ENCODE measurements around the gene MEGF11. TPM values are rescaled to one million over a fixed set of nuclear protein-coding genes. Genes with fewer than 3 reads are reported as not detected.
A peak's percentile ranks its signal among the peaks of the same experiment; 100 is the strongest.

The MEGF11 gene
- total RNA-seq, 1 donor from 2014 or later: not detected

- TF ChIP-seq, protein P1, sequence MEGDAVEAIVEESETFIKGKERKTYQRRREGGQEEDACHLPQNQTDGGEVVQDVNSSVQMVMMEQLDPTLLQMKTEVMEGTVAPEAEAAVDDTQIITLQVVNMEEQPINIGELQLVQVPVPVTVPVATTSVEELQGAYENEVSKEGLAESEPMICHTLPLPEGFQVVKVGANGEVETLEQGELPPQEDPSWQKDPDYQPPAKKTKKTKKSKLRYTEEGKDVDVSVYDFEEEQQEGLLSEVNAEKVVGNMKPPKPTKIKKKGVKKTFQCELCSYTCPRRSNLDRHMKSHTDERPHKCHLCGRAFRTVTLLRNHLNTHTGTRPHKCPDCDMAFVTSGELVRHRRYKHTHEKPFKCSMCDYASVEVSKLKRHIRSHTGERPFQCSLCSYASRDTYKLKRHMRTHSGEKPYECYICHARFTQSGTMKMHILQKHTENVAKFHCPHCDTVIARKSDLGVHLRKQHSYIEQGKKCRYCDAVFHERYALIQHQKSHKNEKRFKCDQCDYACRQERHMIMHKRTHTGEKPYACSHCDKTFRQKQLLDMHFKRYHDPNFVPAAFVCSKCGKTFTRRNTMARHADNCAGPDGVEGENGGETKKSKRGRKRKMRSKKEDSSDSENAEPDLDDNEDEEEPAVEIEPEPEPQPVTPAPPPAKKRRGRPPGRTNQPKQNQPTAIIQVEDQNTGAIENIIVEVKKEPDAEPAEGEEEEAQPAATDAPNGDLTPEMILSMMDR (IDR thresholded peaks at IDR 0.05): no peak
- Mint-ChIP-seq H3K27me3 (ENCODE audit: low read depth) (no peaks in the 10 kb centered on the region), H3K36me3 (ENCODE audit: low read depth) (no peaks in the 10 kb centered on the region), H3K4me3 (ENCODE audit: unreplicated experiment) (no peak overlapping the region), H3K27ac (ENCODE audit: unreplicated experiment) (no peak overlapping the region), H3K9me3 (ENCODE audit: low read depth) (no peaks in the 10 kb centered on the region), H3K4me1 (ENCODE audit: low read depth) (peaks cover 21% of the 10 kb centered on the region)
- DNase-seq (ENCODE audit: low spot score): no peak
These were observed 37.0 kb upstream of the MEGF11 start for GRCh38 chr15:66290518-66290917.

DNA sequence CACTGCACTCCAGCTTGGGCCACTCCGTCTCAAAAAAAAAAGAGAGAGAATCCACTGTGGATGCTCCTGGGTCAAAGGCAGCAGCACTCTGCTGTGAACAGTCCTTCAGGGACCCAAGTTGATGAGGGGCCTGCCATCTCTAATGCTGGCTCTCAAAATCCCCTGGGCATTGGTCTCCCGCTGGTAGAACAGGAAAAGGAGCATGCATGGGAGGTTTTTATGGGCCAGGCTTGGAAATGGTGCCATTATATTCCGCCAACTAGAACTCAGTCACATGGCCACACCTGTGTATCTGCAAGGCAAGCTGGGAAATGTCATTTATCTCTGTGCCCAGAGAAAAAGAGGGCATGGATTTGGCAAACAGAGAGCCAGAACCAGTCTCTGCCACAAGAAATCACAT is 36.5 kb upstream of the MEGF11 start:
- H3K27me3 Mint-ChIP-seq (ENCODE audit: low read depth): no peaks in the 10 kb centered on the region
- TF ChIP-seq, protein P1 (IDR thresholded peaks at IDR 0.05): no peak
- no peak overlapping the region for H3K4me3 Mint-ChIP-seq (ENCODE audit: unreplicated experiment)
- H3K4me1 Mint-ChIP-seq (ENCODE audit: low read depth): peaks cover 17% of the 10 kb centered on the region
- no peaks in the 10 kb centered on the region for H3K9me3 Mint-ChIP-seq (ENCODE audit: low read depth)
- DNase-seq (ENCODE audit: low spot score): no peak
- H3K36me3 Mint-ChIP-seq (ENCODE audit: low read depth): no peaks in the 10 kb centered on the region
- H3K27ac Mint-ChIP-seq (ENCODE audit: unreplicated experiment): no peak overlapping the region

DNA sequence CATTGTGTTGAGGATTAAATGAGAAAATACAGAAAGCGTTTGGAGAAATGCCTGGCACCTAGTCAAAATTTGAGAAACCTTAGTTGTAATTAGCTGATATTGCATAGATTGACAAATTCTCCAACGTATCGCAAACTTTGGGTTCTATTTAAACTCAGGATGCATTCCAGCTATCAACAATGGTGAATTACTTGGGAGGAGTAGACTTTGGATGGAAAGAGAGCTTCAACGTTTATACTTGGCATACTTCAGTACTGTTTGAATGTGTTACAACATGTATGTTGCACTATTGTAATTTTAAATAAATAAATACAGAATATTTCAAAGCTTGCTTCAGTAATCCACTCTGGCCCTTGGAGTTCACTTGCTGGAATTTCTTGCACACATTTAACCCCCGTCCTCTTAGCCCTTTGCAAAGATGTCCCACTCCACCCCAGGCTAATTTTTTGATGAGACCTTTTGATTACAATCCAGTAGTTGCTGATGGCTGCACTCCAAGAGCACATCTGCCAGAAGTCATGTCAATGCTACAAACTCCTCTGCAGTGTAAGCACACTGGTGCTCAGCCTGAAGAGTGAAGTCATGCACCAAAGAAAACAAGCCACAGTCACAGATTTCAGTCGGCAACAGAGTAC is 35.1 kb upstream of the MEGF11 start:
- DNase-seq (ENCODE audit: low spot score): no peak

DNA sequence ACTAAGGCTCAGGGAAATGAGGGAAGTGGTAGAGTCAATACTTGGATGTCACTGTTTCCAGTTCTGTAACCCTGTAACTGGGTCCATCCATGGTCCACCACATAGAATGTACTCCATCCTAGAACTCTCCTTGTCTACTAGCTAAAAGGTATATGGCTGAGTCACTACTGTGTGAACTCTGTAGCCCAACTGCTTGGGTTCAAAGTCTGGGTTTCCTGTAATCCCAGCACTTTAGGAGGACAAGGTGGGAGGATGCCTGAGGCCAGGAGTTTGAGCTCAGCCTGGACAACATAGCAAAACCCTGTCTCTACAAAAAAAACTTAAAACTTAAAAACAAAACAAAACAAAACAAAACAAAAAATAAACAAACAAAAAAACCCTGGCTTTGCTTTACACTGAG is 34.5 kb upstream of the MEGF11 start:
- TF ChIP-seq, protein P1 (IDR thresholded peaks at IDR 0.05): no peak
- no peaks in the 10 kb centered on the region for H3K36me3 Mint-ChIP-seq (ENCODE audit: low read depth)
- H3K9me3 Mint-ChIP-seq (ENCODE audit: low read depth): no peaks in the 10 kb centered on the region
- H3K4me1 Mint-ChIP-seq (ENCODE audit: low read depth): peaks cover 6% of the 10 kb centered on the region
- no peaks in the 10 kb centered on the region for H3K27me3 Mint-ChIP-seq (ENCODE audit: low read depth)
- H3K4me3 Mint-ChIP-seq (ENCODE audit: unreplicated experiment): no peak overlapping the region
- DNase-seq (ENCODE audit: low spot score): no peak
- no peak overlapping the region for H3K27ac Mint-ChIP-seq (ENCODE audit: unreplicated experiment)

More for the DNA sequence above, 35.1 kb upstream of the MEGF11 start:
- Mint-ChIP-seq H3K4me1 (ENCODE audit: low read depth) (peaks cover 6% of the 10 kb centered on the region), H3K9me3 (ENCODE audit: low read depth) (no peaks in the 10 kb centered on the region), H3K36me3 (ENCODE audit: low read depth) (no peaks in the 10 kb centered on the region), H3K27ac (ENCODE audit: unreplicated experiment) (no peak overlapping the region), H3K27me3 (ENCODE audit: low read depth) (no peaks in the 10 kb centered on the region), H3K4me3 (ENCODE audit: unreplicated experiment) (no peak overlapping the region)
- TF ChIP-seq, protein P1 (IDR thresholded peaks at IDR 0.05): no peak

DNA sequence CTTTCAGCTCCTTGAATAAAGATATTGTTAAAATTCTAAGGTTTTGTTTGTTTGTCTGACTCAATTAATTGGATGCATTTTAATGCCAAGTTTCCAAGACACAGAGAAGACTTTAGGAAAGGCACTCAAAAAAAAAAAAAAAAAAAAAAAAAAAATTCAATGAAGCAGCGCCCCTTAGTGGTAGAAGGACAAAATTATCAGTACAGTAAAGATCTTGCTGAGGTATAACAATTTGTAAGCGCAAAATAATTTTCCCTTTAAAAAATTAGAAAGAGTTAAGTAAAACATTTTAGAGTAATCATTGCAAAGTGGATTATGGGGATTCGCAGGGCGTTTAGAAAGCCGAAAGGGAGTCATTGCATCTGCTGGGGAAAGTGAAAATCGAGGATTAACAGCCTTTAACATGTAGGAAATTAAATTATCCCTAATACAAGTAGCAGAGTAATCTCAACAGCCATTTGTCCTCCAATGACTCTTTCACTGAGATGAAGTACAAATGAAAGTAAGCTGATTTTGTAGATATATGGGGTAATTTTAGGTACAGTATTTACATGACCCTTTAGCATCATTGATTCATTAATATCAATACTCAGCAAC is 34.0 kb upstream of the MEGF11 start:
- no peak overlapping the region for H3K4me3 Mint-ChIP-seq (ENCODE audit: unreplicated experiment)
- H3K4me1 Mint-ChIP-seq (ENCODE audit: low read depth): peaks cover 4% of the 10 kb centered on the region
- no peaks in the 10 kb centered on the region for H3K27me3 Mint-ChIP-seq (ENCODE audit: low read depth)
- H3K9me3 Mint-ChIP-seq (ENCODE audit: low read depth): no peaks in the 10 kb centered on the region
- no peak overlapping the region for H3K27ac Mint-ChIP-seq (ENCODE audit: unreplicated experiment)
- TF ChIP-seq, protein P1 (IDR thresholded peaks at IDR 0.05): peak; percentile 86
- no peaks in the 10 kb centered on the region for H3K36me3 Mint-ChIP-seq (ENCODE audit: low read depth)
- no peak for DNase-seq (ENCODE audit: low spot score)
